ENCODE measurements around the gene DEFB113.

The DEFB113 gene

GRCh38 chr6:49937017-49937416 lies 32.4 kb downstream of the DEFB113 start:
- TF ChIP-seq CTCF (IDR thresholded peaks at IDR 0.05; ENCODE audit: insufficient read depth, low read length, poor library complexity, severe bottlenecking) = no peak
- Histone ChIP-seq H3K36me3 (ENCODE audit: control insufficient read depth, insufficient read depth, low read length) (no peaks in the 10 kb centered on the region), H3K4me3 (replicated peaks; ENCODE audit: low read depth, low read length) (no peak overlapping the region), H3K27me3 (replicated peaks; ENCODE audit: control insufficient read depth, insufficient read depth, low read length) (no peaks in the 10 kb centered on the region; the same call in 1 of the 2 replicates)
- no peak for DNase-seq (ENCODE audit: extremely low read depth, insufficient read length)

- no peak for DNase-seq (ENCODE audit: extremely low read depth, insufficient read length)
- no peaks in the 10 kb centered on the region; the same call in 1 of the 2 replicates for H3K27me3 ChIP-seq (replicated peaks; ENCODE audit: control insufficient read depth, insufficient read depth, low read length)
- H3K4me3 ChIP-seq (replicated peaks; ENCODE audit: low read depth, low read length) = no peak overlapping the region
- no peaks in the 10 kb centered on the region for H3K36me3 ChIP-seq (ENCODE audit: control insufficient read depth, insufficient read depth, low read length)
- TF ChIP-seq CTCF (IDR thresholded peaks at IDR 0.05; ENCODE audit: insufficient read depth, low read length, poor library complexity, severe bottlenecking) = no peak
These were observed 34.0 kb downstream of the DEFB113 start for GRCh38 chr6:49935387-49935786.

GRCh38 chr6:49934770-49935169 lies 34.7 kb downstream of the DEFB113 start:
- Histone ChIP-seq H3K27me3 (replicated peaks; ENCODE audit: control insufficient read depth, insufficient read depth, low read length) (no peaks in the 10 kb centered on the region; the same call in 1 of the 2 replicates), H3K36me3 (ENCODE audit: control insufficient read depth, insufficient read depth, low read length) (no peaks in the 10 kb centered on the region), H3K4me3 (replicated peaks; ENCODE audit: low read depth, low read length) (no peak overlapping the region)
- DNase-seq (ENCODE audit: extremely low read depth, insufficient read length) = no peak
- no peak for TF ChIP-seq CTCF (IDR thresholded peaks at IDR 0.05; ENCODE audit: insufficient read depth, low read length, poor library complexity, severe bottlenecking)

- TF ChIP-seq CTCF (IDR thresholded peaks at IDR 0.05; ENCODE audit: insufficient read depth, low read length, poor library complexity, severe bottlenecking) = no peak
- no peak for DNase-seq (ENCODE audit: extremely low read depth, insufficient read length)
These were observed 35.9 kb downstream of the DEFB113 start for GRCh38 chr6:49933526-49933925.

GRCh38 chr6:49929340-49929739 lies 40.1 kb downstream of the DEFB113 start:
- no peaks in the 10 kb centered on the region; the same call in 1 of the 2 replicates for H3K27me3 ChIP-seq (replicated peaks; ENCODE audit: control insufficient read depth, insufficient read depth, low read length)
- DNase-seq (ENCODE audit: extremely low read depth, insufficient read length) = no peak
- no peak for TF ChIP-seq CTCF (IDR thresholded peaks at IDR 0.05; ENCODE audit: insufficient read depth, low read length, poor library complexity, severe bottlenecking)
- no peak overlapping the region for H3K4me3 ChIP-seq (replicated peaks; ENCODE audit: low read depth, low read length)
- no peaks in the 10 kb centered on the region for H3K36me3 ChIP-seq (ENCODE audit: control insufficient read depth, insufficient read depth, low read length)

More at GRCh38 chr6:49933526-49933925, 35.9 kb downstream of the DEFB113 start:
- Histone ChIP-seq H3K36me3 (ENCODE audit: control insufficient read depth, insufficient read depth, low read length) (no peaks in the 10 kb centered on the region), H3K4me3 (replicated peaks; ENCODE audit: low read depth, low read length) (no peak overlapping the region), H3K27me3 (replicated peaks; ENCODE audit: control insufficient read depth, insufficient read depth, low read length) (no peaks in the 10 kb centered on the region; the same call in 1 of the 2 replicates)

- H3K4me3 ChIP-seq (replicated peaks; ENCODE audit: low read depth, low read length) = no peak overlapping the region
- H3K27me3 ChIP-seq (replicated peaks; ENCODE audit: control insufficient read depth, insufficient read depth, low read length) = no peaks in the 10 kb centered on the region
- DNase-seq (ENCODE audit: extremely low read depth, insufficient read length) = no peak
- TF ChIP-seq CTCF (IDR thresholded peaks at IDR 0.05; ENCODE audit: insufficient read depth, low read length, poor library complexity, severe bottlenecking) = peak; percentile 11
- H3K36me3 ChIP-seq (ENCODE audit: control insufficient read depth, insufficient read depth, low read length) = no peaks in the 10 kb centered on the region
These were observed 45.6 kb downstream of the DEFB113 start for GRCh38 chr6:49923826-49924225.
